Esophagus (tissue), 2 donors: ENCODE measurements around the gene ENPP3. TPM values are rescaled to one million over a fixed set of nuclear protein-coding genes. Genes with fewer than 3 reads are reported as not detected.

Source experiments
- H3K27ac ChIP-seq, 2 donors: one replicate each; pipeline ENCODE4 v1.5.1; 2013; ENCODE audit warnings: low read depth in 2 of 2, mild to moderate bottlenecking in 2 of 2, inconsistent platforms in 1 of 2, low read length in 1 of 2, moderate library complexity in 1 of 2
- H3K27me3 ChIP-seq, 2 donors: one replicate each; pipeline ENCODE4 v1.6.1; 2013; ENCODE audit warnings: low read length in 2 of 2, control low read depth in 1 of 2, mild to moderate bottlenecking in 1 of 2; ENCODE audit not compliant: insufficient read depth in 2 of 2, control insufficient read depth in 1 of 2
- H3K36me3 ChIP-seq, 2 donors: one replicate each; pipeline ENCODE4 v1.6.1; 2013; ENCODE audit warnings: low read length in 1 of 2; ENCODE audit not compliant: control insufficient read depth in 2 of 2, insufficient read depth in 2 of 2
- H3K4me1 ChIP-seq, 2 donors: one replicate each; pipeline ENCODE4 v1.6.1; 2013; ENCODE audit warnings: low read length in 1 of 2; ENCODE audit not compliant: control insufficient read depth in 2 of 2, insufficient read depth in 2 of 2
- H3K4me3 ChIP-seq, 2 donors: one replicate each; pipeline ENCODE4 v1.5.1; 2013; ENCODE audit warnings: low read length in 2 of 2, mild to moderate bottlenecking in 2 of 2, low read depth in 1 of 2, moderate library complexity in 1 of 2
- H3K9me3 ChIP-seq, 2 donors: one replicate each; pipeline ENCODE4 v1.6.1; 2013; ENCODE audit warnings: mild to moderate bottlenecking in 2 of 2, low read depth in 1 of 2, low read length in 1 of 2, moderate library complexity in 1 of 2; ENCODE audit not compliant: control insufficient read depth in 2 of 2, insufficient read depth in 1 of 2
- WGBS, 2 donors: extraction: QIAGEN DNeasy Blood & Tissue Kit; methylation state at CpG; one replicate each; pipeline ENCODE4 v1.1.7; 2013; 5-methylcytosine and 5-hydroxymethylcytosine counted together
- polyA plus RNA-seq, 2 donors: library from polyadenylated mRNA; stranded (reverse); fragments of 200-250 nt; gene quantifications; one replicate each; pipeline ENCODE4 v1.2.3, GENCODE V29; 2013
- donor health status: healthy with polysubstance abuse.
- donor health status: Bipolar disorder and iron deficiency.

ENPP3 gene
- polyA plus RNA-seq, 2 donors: 0.07 to 0.10 TPM

DNA sequence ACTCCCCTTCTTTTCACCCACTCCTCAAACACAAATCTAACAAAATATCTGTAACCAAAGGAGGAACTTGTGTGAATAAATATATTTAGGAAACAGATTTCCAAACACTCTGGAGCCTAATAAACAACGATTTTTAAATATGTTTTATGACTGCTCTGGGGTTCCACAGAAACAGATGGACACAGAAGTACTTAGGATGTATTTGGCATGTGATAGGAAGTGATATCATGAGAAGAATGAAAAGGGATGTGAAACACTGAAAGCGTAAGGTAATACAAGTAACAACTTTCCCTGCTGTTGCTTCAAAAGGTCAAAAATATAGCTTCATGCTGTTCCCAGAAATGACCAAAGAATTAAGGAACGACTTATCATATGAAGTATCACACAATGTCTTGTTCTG lies 144.6 kb downstream of the ENPP3 start:
- Histone ChIP-seq H3K36me3 (no peaks in the 10 kb centered on the region), H3K27me3 (no peaks in the 10 kb centered on the region), H3K9me3 (peaks cover 0 to 2% of the 10 kb centered on the region in 2 donors), H3K4me3 (no peak overlapping the region), H3K27ac (no peak overlapping the region), H3K4me1 (no peaks in the 10 kb centered on the region)
- WGBS, 2 donors: 75 to 81% methylated on average over 3 of the region's 3 CpGs

DNA sequence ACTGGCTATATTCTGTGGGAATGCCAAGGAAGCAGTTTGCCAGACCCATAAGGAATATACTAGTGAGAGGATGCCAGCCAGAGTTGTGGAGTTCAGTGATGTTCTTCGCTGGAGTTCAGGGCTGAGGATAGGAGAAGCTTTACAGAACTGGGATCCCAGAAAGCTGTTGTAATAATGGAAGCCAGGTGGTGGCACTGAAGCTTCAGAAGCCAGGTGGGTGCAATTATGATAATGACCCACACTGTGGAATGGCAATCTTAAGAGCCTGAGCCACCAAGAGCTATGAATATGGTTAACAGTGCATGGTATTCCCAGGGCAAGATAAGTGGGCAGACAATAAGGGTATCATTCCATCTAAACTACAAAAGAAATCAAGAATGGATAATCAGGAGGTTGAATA lies 145.7 kb downstream of the ENPP3 start:
- Histone ChIP-seq H3K4me3 (no peak overlapping the region), H3K9me3 (peaks cover 0 to 2% of the 10 kb centered on the region in 2 donors), H3K36me3 (no peaks in the 10 kb centered on the region), H3K27ac (no peak overlapping the region), H3K4me1 (no peaks in the 10 kb centered on the region), H3K27me3 (no peaks in the 10 kb centered on the region)
- 92 to 93% methylated on average over 1 of the region's 1 CpG for WGBS, 2 donors

DNA sequence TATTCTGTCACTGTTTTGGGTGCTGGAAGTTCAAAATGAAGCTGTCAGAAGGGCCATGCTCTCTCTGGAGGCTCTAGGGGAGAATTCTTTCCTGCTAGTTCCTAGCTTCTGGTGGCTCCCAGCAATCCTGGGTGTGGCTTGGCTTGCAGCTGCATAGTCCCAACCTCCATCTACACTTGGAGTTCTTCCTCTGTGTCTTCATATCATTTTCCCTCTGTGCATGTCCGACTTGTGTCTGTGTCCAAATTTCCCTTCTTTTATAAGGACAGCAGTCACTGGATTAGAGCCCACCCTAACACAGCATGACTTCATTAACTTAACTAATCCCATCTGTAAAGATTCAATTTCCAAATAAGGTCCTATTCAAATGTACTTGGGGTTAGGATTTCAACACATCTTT lies 147.5 kb downstream of the ENPP3 start:
- Histone ChIP-seq H3K27ac (no peak overlapping the region), H3K9me3 (peaks cover 0 to 2% of the 10 kb centered on the region in 2 donors), H3K4me3 (no peak overlapping the region), H3K4me1 (no peaks in the 10 kb centered on the region), H3K27me3 (no peaks in the 10 kb centered on the region), H3K36me3 (no peaks in the 10 kb centered on the region)
- 69 to 77% methylated on average over 1 of the region's 1 CpG for WGBS, 2 donors

DNA sequence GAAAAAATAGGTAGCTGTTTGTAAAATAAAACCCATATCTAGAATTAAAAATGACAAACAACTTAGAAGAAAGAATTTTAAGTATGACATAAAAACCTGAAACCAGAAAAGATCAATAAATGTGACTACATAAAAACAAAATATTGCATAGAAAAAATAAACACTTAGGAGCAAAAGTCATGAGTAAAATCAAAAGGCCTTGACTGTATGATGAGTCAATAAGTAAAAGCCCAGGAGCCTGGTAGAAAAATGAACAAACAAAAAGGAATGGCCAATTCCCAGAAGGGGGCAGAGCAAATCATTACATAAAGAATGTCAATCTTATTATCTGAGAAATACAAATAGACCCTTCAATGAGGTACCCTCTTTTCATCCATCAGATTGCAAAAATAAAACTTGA lies 150.0 kb downstream of the ENPP3 start:
- H3K4me1 ChIP-seq: no peaks in the 10 kb centered on the region
- H3K27ac ChIP-seq: no peak overlapping the region
- H3K36me3 ChIP-seq: no peaks in the 10 kb centered on the region
- no peak overlapping the region for H3K4me3 ChIP-seq
- H3K27me3 ChIP-seq: no peaks in the 10 kb centered on the region
- H3K9me3 ChIP-seq: peaks cover 0 to 2% of the 10 kb centered on the region in 2 donors

DNA sequence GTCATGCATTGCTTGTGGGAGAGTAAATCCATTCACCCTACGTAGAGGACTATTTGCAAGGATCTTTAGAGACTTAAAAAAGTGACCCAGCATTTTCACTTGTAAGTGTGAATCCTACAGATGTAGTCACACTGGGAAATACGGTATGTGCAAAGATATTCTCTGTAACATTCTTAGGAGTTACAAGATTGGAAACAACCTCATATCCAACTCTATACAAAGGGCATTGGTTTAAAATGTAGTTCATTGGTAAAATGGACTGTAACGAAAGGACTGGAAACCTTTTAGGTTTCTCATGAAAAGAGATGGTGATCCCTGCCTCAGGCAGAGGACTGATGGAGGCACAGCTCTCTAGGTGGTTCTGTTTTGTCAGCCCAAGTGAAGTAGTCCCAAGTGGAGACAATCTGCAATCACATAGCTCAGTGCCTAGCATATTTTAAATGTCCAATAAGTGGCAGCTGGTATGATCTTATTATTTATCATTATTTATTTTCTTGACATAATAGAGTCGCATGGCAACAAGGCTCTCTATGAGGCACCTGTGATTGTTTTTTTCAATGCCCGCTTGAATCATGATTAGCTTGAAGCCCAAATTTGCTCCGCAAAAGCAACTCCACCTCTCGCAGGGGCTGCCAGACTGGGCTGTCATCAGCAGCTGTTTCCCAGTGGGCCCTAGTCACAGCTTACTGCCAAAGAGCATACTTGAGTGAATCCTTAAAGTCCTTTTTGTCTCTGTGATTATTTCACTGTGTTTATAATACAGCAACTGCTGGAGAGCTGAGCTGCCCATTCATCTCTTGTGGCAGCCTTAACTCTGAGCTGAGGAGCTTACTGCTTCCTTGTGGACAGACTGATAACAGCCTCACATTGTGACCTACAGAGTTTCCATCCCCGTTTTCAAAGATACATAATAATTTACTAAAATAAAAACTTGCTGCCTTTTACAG lies 150.9 kb downstream of the ENPP3 start:
- no peaks in the 10 kb centered on the region for H3K27me3 ChIP-seq
- no peak overlapping the region for H3K4me3 ChIP-seq
- no peaks in the 10 kb centered on the region for H3K4me1 ChIP-seq
- 46 to 48% methylated on average over 8 of the region's 8 CpGs for WGBS, 2 donors
- H3K27ac ChIP-seq: no peak overlapping the region
- no peaks in the 10 kb centered on the region for H3K36me3 ChIP-seq
- H3K9me3 ChIP-seq: peaks cover 0 to 2% of the 10 kb centered on the region in 2 donors

DNA sequence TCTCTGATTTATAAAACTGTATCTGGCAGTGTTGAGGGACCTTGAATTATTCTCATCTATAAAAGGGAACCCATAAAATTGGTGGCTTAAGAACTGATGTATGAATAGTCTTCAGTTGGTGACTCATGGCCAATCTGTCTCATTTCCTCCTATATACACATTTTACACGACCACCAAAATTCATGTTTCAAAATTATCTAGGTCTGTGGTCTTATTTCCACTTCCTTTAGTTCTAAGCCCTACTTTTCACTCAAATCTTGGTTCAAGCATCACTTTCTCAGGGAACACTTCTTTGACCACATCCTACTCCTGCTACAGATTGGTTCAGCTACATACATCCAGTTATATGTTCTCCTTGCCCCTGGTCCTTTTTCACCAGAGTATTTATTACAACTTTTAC lies 152.1 kb downstream of the ENPP3 start:
- no peak overlapping the region for H3K27ac ChIP-seq
- no peaks in the 10 kb centered on the region for H3K4me1 ChIP-seq
- 15 to 30% methylated on average over 1 of the region's 1 CpG for WGBS, 2 donors
- H3K36me3 ChIP-seq: no peaks in the 10 kb centered on the region
- no peak overlapping the region for H3K4me3 ChIP-seq
- H3K9me3 ChIP-seq: peaks cover 0 to 2% of the 10 kb centered on the region in 2 donors
- H3K27me3 ChIP-seq: no peaks in the 10 kb centered on the region

DNA sequence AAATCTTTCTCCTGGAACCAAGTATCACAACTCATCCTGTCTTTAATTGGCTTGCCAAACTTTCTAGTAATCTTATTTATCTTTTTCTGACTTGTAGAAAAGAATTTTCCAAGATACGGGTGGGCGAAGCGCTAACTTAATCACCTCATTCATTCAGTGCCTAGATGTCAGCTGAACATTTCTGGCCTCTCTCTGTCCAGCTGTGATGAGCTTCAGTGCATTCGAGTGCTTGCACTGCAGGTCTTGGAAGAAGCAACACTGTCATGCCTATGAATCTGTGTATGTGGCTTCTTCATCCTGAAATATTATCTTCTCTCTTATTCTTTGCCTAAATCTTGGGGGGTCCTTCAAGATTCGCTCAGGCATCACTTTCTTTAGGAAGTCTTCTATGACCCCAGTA lies 154.4 kb downstream of the ENPP3 start:
- Histone ChIP-seq H3K9me3 (no peaks in the 10 kb centered on the region), H3K4me3 (no peak overlapping the region), H3K36me3 (no peaks in the 10 kb centered on the region), H3K4me1 (no peaks in the 10 kb centered on the region), H3K27me3 (no peaks in the 10 kb centered on the region), H3K27ac (no peak overlapping the region)
- WGBS, 2 donors: 63 to 69% methylated on average over 5 of the region's 5 CpGs

DNA sequence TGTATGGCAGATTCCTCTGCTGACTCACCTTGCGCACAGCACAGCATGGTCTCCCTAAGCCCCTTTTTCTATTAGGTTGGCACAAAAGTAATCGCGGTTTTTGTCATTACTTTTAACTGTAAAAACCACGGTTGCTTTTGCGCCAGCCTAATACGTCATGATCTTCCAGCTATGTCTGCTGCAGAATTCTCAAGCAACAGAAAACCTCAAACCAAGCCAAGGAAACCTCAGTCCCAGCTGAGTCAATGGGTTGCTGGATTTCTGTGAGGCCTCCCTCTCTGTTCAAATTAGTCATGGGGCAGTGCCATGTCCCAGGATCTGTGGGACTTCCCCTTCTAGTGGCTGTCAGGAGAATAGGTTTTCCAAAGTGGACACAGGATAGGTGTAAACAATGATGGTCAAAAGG lies 155.0 kb downstream of the ENPP3 start:
- WGBS, 2 donors: 78 to 83% methylated on average over 6 of the region's 6 CpGs
- H3K4me1 ChIP-seq: no peaks in the 10 kb centered on the region

DNA sequence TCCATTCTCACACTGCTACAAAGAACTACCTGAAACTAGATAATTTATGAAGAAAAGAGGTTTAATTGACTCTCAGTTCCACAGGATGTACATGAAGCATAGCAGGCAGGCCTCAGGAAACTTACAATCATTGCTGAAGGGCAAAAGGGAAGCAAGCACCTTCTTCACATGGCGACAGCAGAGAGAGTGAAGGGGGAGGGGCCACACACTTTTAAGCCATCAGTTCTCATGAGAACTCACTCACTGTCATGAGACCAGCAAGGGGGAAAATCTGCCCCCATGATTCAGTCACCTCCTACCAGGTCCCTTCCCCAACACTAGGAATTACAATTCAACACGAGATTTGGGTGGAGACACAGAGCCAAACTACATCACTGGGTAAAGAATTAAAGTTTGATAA lies 158.3 kb downstream of the ENPP3 start:
- Histone ChIP-seq H3K4me3 (no peak overlapping the region), H3K27me3 (no peaks in the 10 kb centered on the region), H3K36me3 (no peaks in the 10 kb centered on the region), H3K27ac (no peak overlapping the region), H3K4me1 (no peaks in the 10 kb centered on the region), H3K9me3 (no peaks in the 10 kb centered on the region)
- 66 to 79% methylated on average over 2 of the region's 2 CpGs for WGBS, 2 donors

More for the DNA sequence above, 155.0 kb downstream of the ENPP3 start:
- Histone ChIP-seq H3K4me3 (no peak overlapping the region), H3K27me3 (no peaks in the 10 kb centered on the region), H3K9me3 (no peaks in the 10 kb centered on the region), H3K27ac (no peak overlapping the region), H3K36me3 (no peaks in the 10 kb centered on the region)
